ENCODE results near the gene WFDC10A. TPM values are rescaled to one million over a fixed set of nuclear protein-coding genes. Genes with fewer than 3 reads are reported as not detected.

WFDC10A gene
- total and polyA plus RNA-seq, 2 donors from 2014 or later: not detected

GRCh38 chr20:45595235-45595634, 34.3 kb upstream of the WFDC10A start:
- FAIRE-seq (no peak), DNase-seq (no peak)
- Histone ChIP-seq H3K27ac (ENCODE audit: low read depth in 2 of 2, low read length in 2 of 2) (no peak overlapping the region), H3K9ac (ENCODE audit: low read length in 3 of 3) (no peak overlapping the region), H3K36me3 (ENCODE audit: control insufficient read depth in 2 of 3, insufficient read depth in 3 of 3, low read length in 3 of 3) (no peaks in the 10 kb centered on the region), H3K27me3 (ENCODE audit: control insufficient read depth, insufficient read depth, low read length) (no peaks in the 10 kb centered on the region), H3K9me3 (ENCODE audit: control insufficient read depth in 2 of 3, insufficient read depth in 1 of 3, low read length in 3 of 3) (no peaks in the 10 kb centered on the region), H3K4me1 (ENCODE audit: control insufficient read depth in 2 of 3, insufficient read depth in 2 of 3, low read depth in 1 of 3, low read length in 3 of 3) (no peaks in the 10 kb centered on the region), H3K4me3 (ENCODE audit: low read length in 3 of 3) (no peak overlapping the region)
- no peak for TF ChIP-seq CTCF (IDR thresholded peaks at IDR 0.05; ENCODE audit: borderline replicate concordance, extremely low read depth, insufficient read depth)
- intact Hi-C loops (cut with DNase I): no loop called here

GRCh38 chr20:45607810-45608209, 21.7 kb upstream of the WFDC10A start:
- intact Hi-C loops (cut with DNase I): no loop called here
- no peaks in the 10 kb centered on the region for H3K36me3 ChIP-seq (ENCODE audit: control insufficient read depth in 2 of 3, insufficient read depth in 3 of 3, low read length in 3 of 3)
- no peaks in the 10 kb centered on the region for H3K27me3 ChIP-seq (ENCODE audit: control insufficient read depth, insufficient read depth, low read length)
- H3K9ac ChIP-seq (ENCODE audit: low read length in 3 of 3): no peak overlapping the region
- no peak for DNase-seq
- TF ChIP-seq CTCF (IDR thresholded peaks at IDR 0.05; ENCODE audit: borderline replicate concordance, extremely low read depth, insufficient read depth): no peak
- no peaks in the 10 kb centered on the region for H3K4me1 ChIP-seq (ENCODE audit: control insufficient read depth in 2 of 3, insufficient read depth in 2 of 3, low read depth in 1 of 3, low read length in 3 of 3)
- FAIRE-seq: no peak
- no peak overlapping the region for H3K27ac ChIP-seq (ENCODE audit: low read depth in 2 of 2, low read length in 2 of 2)
- peaks cover 0 to 8% (median 0%) of the 10 kb centered on the region in 3 donors for H3K9me3 ChIP-seq (ENCODE audit: control insufficient read depth in 2 of 3, insufficient read depth in 1 of 3, low read length in 3 of 3)
- H3K4me3 ChIP-seq (ENCODE audit: low read length in 3 of 3): no peak overlapping the region

GRCh38 chr20:45611054-45611453, 18.5 kb upstream of the WFDC10A start:
- intact Hi-C loops (cut with DNase I): no loop called here
- no peak overlapping the region for H3K27ac ChIP-seq (ENCODE audit: low read depth in 2 of 2, low read length in 2 of 2)
- no peak overlapping the region for H3K4me3 ChIP-seq (ENCODE audit: low read length in 3 of 3)
- peaks cover 0 to 4% (median 0%) of the 10 kb centered on the region in 3 donors for H3K9me3 ChIP-seq (ENCODE audit: control insufficient read depth in 2 of 3, insufficient read depth in 1 of 3, low read length in 3 of 3)
- H3K4me1 ChIP-seq (ENCODE audit: control insufficient read depth in 2 of 3, insufficient read depth in 2 of 3, low read depth in 1 of 3, low read length in 3 of 3): no peaks in the 10 kb centered on the region
- H3K9ac ChIP-seq (ENCODE audit: low read length in 3 of 3): no peak overlapping the region
- no peaks in the 10 kb centered on the region for H3K36me3 ChIP-seq (ENCODE audit: control insufficient read depth in 2 of 3, insufficient read depth in 3 of 3, low read length in 3 of 3)
- DNase-seq (peak in 4 of 5 donors; percentile 27 to 46 (median 37)), FAIRE-seq (no peak)
- H3K27me3 ChIP-seq (ENCODE audit: control insufficient read depth, insufficient read depth, low read length): no peaks in the 10 kb centered on the region
- TF ChIP-seq CTCF (IDR thresholded peaks at IDR 0.05; ENCODE audit: borderline replicate concordance, extremely low read depth, insufficient read depth): no peak

- Histone ChIP-seq H3K36me3 (ENCODE audit: control insufficient read depth in 2 of 3, insufficient read depth in 3 of 3, low read length in 3 of 3) (no peaks in the 10 kb centered on the region), H3K9me3 (ENCODE audit: control insufficient read depth in 2 of 3, insufficient read depth in 1 of 3, low read length in 3 of 3) (no peaks in the 10 kb centered on the region), H3K4me1 (ENCODE audit: control insufficient read depth in 2 of 3, insufficient read depth in 2 of 3, low read depth in 1 of 3, low read length in 3 of 3) (no peaks in the 10 kb centered on the region), H3K4me3 (ENCODE audit: low read length in 3 of 3) (no peak overlapping the region), H3K27me3 (ENCODE audit: control insufficient read depth, insufficient read depth, low read length) (no peaks in the 10 kb centered on the region), H3K9ac (ENCODE audit: low read length in 3 of 3) (no peak overlapping the region), H3K27ac (ENCODE audit: low read depth in 2 of 2, low read length in 2 of 2) (no peak overlapping the region)
- DNase-seq (no peak), FAIRE-seq (no peak)
- intact Hi-C loops (cut with DNase I): no loop called here
- no peak for TF ChIP-seq CTCF (IDR thresholded peaks at IDR 0.05; ENCODE audit: borderline replicate concordance, extremely low read depth, insufficient read depth)
Measured at GRCh38 chr20:45612314-45612713, 17.2 kb upstream of the WFDC10A start.

All from kidney (tissue), 14 donors.